Measurements from ENCODE around the gene ZNF628.

The ZNF628 gene

GRCh38 chr19:55451163-55451964, 25.1 kb upstream of the ZNF628 start:
- no peak for TF ChIP-seq ZFX (IDR thresholded peaks at IDR 0.05; ENCODE audit: borderline replicate concordance)
- TF ChIP-seq, protein P1, sequence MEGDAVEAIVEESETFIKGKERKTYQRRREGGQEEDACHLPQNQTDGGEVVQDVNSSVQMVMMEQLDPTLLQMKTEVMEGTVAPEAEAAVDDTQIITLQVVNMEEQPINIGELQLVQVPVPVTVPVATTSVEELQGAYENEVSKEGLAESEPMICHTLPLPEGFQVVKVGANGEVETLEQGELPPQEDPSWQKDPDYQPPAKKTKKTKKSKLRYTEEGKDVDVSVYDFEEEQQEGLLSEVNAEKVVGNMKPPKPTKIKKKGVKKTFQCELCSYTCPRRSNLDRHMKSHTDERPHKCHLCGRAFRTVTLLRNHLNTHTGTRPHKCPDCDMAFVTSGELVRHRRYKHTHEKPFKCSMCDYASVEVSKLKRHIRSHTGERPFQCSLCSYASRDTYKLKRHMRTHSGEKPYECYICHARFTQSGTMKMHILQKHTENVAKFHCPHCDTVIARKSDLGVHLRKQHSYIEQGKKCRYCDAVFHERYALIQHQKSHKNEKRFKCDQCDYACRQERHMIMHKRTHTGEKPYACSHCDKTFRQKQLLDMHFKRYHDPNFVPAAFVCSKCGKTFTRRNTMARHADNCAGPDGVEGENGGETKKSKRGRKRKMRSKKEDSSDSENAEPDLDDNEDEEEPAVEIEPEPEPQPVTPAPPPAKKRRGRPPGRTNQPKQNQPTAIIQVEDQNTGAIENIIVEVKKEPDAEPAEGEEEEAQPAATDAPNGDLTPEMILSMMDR (IDR thresholded peaks at IDR 0.05): no peak
- no peak overlapping the region for H3K27ac ChIP-seq

GRCh38 chr19:55451965-55452748, 24.3 kb upstream of the ZNF628 start:
- no peak overlapping the region for H3K27ac ChIP-seq
- TF ChIP-seq ZFX (IDR thresholded peaks at IDR 0.05; ENCODE audit: borderline replicate concordance): no peak
- TF ChIP-seq, protein P1 (IDR thresholded peaks at IDR 0.05): no peak

DNA sequence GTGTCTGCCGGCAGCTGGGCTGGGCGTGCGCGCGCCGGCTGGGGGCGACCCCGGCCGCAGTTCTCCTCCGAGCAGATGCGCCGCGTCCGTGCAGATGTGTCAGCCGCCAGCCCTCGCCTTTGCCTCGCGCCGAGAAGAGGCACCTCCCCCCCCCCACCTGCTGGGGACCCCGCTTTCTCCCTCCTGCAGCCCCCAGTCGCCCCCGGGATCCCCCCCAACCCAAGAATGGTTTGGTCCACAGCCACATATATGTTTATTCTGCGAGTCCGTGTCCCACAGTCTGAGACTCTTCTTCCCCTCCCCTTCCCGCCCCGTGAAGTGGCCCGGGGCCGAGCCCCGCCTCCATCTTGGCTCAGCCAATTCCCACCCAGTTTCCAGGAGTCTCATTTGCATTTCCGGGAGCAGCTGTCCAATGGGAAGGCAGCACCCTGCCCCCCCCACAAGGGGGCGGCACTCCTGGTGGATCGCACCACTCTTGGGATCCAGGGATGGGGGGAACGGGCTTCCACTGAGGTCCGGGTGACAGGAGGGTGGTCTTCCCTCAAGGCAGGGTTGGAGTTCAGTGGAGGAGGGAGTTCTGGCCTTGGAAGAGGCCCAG, 23.6 kb upstream of the ZNF628 start:
- no peak for TF ChIP-seq ZFX (IDR thresholded peaks at IDR 0.05; ENCODE audit: borderline replicate concordance)
- TF ChIP-seq, protein P1 (IDR thresholded peaks at IDR 0.05): no peak
- H3K27ac ChIP-seq: peak overlapping the region; percentile 45; the same call in 1 of the 2 replicates

DNA sequence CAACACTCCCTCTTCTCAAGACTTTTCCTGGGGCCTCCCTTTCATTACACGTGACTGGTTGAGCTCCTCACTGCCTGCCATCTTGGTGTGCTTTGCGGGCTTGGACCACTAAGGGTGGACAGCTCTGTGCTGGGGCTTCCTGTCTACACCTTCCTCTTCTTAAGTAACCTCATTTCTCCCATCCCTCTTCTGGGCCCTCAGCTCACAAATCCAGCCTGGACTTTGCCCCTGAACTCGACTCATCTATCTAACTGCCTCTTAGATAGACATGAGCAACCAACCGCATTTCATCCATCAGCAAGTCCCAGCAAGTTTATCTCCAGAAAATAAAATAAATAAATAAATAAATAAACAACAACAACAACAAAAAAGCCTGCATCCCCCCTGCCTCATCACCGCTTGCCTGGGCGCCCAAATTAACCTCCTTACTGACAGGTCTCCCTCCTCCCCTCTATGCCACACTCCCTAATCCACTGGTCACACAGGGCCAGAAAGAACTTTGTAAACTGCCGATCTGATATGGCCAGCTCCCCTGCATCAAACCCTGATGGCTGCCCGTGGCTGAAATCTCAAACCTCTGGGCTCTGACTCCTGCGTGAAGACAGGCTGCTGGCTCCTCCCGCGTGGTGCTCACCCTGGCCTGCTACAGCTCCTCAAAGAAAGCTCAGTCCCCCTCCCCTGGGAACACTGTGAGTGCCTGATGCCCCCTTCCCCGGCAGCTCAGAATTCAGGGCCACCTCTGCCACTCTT, 22.7 kb upstream of the ZNF628 start:
- H3K27ac ChIP-seq: peak overlapping the region; percentile 45
- TF ChIP-seq, protein P1 (IDR thresholded peaks at IDR 0.05): no peak
- no peak for TF ChIP-seq ZFX (IDR thresholded peaks at IDR 0.05; ENCODE audit: borderline replicate concordance)

- TF ChIP-seq, protein P1 (IDR thresholded peaks at IDR 0.05): peak; percentile 82
- no peak for TF ChIP-seq ZFX (IDR thresholded peaks at IDR 0.05; ENCODE audit: borderline replicate concordance)
- no peak overlapping the region for H3K27ac ChIP-seq
These were observed 21.6 kb upstream of the ZNF628 start for GRCh38 chr19:55454787-55455243.

DNA sequence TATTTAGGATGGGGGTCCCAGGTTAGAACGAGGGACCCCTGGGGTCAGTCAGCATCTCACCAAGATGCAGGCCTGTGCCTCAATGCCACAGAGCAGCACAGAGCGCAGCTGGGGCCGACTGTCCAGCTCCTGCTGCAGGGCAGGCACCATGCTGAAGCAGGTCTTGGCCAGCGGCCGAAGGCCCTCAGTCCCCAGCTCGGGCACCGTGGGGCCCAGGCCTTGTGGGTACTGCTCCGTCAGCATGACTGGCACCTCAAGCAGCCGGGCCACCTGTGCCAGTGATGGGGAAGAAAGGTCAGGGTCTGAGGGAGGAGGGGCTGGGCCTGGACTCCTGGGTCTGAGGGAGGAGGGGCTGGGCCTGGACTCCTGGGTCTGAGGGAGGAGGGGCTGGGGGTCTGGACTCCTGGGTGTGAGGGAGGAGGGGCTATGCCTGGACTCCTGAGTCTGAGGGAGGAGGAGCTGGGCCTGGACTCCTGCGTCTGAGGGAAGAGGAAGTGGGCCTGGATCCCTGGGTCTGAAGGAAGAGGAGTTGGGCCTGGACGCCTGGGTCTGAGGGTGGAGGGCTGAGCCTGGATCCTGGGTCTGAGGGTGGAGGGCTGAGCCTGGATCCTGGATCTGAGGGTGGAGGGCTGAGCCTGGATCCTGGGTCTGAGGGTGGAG, 20.7 kb upstream of the ZNF628 start:
- TF ChIP-seq ZFX (IDR thresholded peaks at IDR 0.05; ENCODE audit: borderline replicate concordance): no peak
- TF ChIP-seq, protein P1 (IDR thresholded peaks at IDR 0.05): no peak
- H3K27ac ChIP-seq: no peak overlapping the region

All from 22Rv1 (cell line).